ENCODE data around the gene ARHGAP15. TPM values are rescaled to one million over a fixed set of nuclear protein-coding genes. Genes with fewer than 3 reads are reported as not detected.

Gene ARHGAP15
- total RNA-seq, 1 donor, result 0.43 TPM

DNA sequence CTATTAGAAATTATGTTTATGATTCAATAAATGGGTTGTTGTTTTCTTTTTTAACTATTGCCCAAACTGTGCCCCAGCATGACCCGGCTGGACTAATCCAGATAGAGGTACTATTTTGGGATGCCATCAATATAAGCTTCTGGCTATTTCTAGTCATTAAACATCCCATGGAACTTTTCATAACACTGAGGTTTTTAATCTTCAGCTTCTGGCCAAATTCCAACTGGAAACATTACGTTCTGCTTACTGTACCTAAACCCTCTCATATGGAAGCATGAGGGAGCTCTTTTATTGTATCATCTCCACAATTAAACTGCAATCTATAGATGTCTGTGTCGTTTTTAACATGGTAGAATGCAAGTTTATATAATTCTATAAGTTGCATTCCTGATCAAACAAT is 674.7 kb downstream of the ARHGAP15 start:
- no peak for TF ChIP-seq CTCF (IDR thresholded peaks at IDR 0.05; ENCODE audit: insufficient read depth, low read depth, low read length)
- no peak overlapping the region for H3K4me3 ChIP-seq (ENCODE audit: low read depth, low read length)
- DNase-seq (ENCODE audit: low read depth), result peak; percentile 37

DNA sequence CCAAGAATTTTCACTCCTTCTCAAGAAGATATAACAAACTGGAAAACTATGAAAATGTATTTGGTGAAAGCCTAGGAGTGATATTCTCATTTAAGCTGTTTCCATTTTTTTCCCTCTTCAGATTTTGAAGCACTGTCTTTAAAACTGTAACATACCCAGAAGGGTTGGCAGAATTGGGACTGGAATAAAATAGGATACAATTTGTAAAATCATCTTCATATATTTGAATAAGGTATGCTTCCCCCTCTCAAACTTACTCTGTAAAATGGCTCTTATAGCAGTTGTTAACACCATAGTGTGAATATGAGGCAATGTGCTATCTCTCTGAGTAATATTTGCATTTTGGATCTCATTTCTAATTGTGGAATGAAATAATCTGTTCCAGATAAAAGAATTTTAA is 676.4 kb downstream of the ARHGAP15 start:
- DNase-seq (ENCODE audit: low read depth), result no peak
- no peak for TF ChIP-seq CTCF (IDR thresholded peaks at IDR 0.05; ENCODE audit: insufficient read depth, low read depth, low read length)
- no peak overlapping the region for H3K4me3 ChIP-seq (ENCODE audit: low read depth, low read length)

- DNase-seq (ENCODE audit: low read depth), result no peak
- no peak overlapping the region for H3K4me3 ChIP-seq (ENCODE audit: low read depth, low read length)
- TF ChIP-seq CTCF (IDR thresholded peaks at IDR 0.05; ENCODE audit: insufficient read depth, low read depth, low read length), result no peak
These were observed 678.0 kb downstream of the ARHGAP15 start for GRCh38 chr2:143807192-143807591.

DNA sequence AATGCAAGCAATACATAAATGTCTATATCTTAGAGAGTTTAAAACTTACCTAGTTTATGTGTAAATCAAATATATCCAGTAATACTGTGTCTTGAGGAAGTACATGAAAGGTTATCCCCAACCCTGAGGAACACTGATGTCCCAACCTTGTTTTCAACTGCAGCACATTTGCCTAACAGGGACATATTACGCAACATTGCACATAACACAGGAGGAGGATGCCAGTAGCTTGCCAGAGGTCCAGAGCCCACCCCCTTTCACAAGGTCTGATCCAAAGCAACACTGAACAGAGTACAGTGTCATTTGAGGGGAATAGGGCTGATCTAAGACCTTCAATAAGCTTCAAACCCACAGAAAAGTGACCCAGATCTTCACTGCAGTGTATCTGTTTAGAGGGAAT is 678.5 kb downstream of the ARHGAP15 start:
- no peak for TF ChIP-seq CTCF (IDR thresholded peaks at IDR 0.05; ENCODE audit: insufficient read depth, low read depth, low read length)
- peak; percentile 59 for DNase-seq (ENCODE audit: low read depth)
- no peak overlapping the region for H3K4me3 ChIP-seq (ENCODE audit: low read depth, low read length)

GRCh38 chr2:143808166-143808565 is 678.9 kb downstream of the ARHGAP15 start:
- no peak overlapping the region for H3K4me3 ChIP-seq (ENCODE audit: low read depth, low read length)
- TF ChIP-seq CTCF (IDR thresholded peaks at IDR 0.05; ENCODE audit: insufficient read depth, low read depth, low read length), result no peak
- DNase-seq (ENCODE audit: low read depth), result peak; percentile 47

- no peak for TF ChIP-seq CTCF (IDR thresholded peaks at IDR 0.05; ENCODE audit: insufficient read depth, low read depth, low read length)
- no peak overlapping the region for H3K4me3 ChIP-seq (ENCODE audit: low read depth, low read length)
- DNase-seq (ENCODE audit: low read depth), result no peak
These were observed 685.9 kb downstream of the ARHGAP15 start for GRCh38 chr2:143815082-143815481.

DNA sequence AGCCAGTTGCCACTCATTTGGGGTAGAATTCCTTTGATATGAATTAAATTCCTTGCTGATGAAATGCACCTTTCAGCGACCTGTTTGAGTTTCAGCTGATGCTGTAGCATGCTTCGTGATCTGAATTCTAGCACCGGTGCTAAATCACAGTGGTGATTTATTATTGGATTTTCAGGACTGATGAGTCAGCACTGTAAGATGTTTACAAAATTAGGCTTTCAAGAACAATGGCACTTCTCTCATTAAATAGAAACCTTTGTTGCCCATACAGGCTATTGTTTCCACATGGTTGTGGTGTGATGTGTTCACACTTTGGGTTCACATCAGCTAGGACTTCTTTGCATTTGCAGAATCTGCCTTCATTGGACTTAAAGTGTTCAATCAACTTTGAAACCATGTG is 687.7 kb downstream of the ARHGAP15 start:
- no peak for TF ChIP-seq CTCF (IDR thresholded peaks at IDR 0.05; ENCODE audit: insufficient read depth, low read depth, low read length)
- DNase-seq (ENCODE audit: low read depth), result no peak
- no peak overlapping the region for H3K4me3 ChIP-seq (ENCODE audit: low read depth, low read length)
